HepG2 (cell line): Measurements from ENCODE around the gene WASHC4. TPM values are rescaled to one million over a fixed set of nuclear protein-coding genes. Genes with fewer than 3 reads are reported as not detected.

Source experiments
- ATAC-seq: fragments of 200-7000 bp; cut with Tn5 transposase; 3 replicates; pipeline ENCODE4 v1.9.1; 2020; ENCODE audit warnings: mild to moderate bottlenecking, moderate library complexity
- BruUV-seq: library from RNA; stranded (reverse); fragments of 400-500 nt; replicated peaks from 2 replicates; lab custom pipeline; 2021; lab: Mats Ljungman, UMichigan
- CTCF ChIA-PET: fragments of 300-600 bp; formaldehyde crosslinking; extraction: SDS; loops from one replicate; lab custom pipeline; 2021; ENCODE audit warnings: low total read pairs, inconsistent platforms, low intra/inter-chr PET ratio; lab: Yijun Ruan, JAX
- POLR2A ChIA-PET: fragments of 350-600 bp; sonication (Branson Sonifier 250); formaldehyde crosslinking; loops from one replicate; lab custom pipeline; 2020; ENCODE audit warnings: antibody characterized with exemption, inconsistent platforms; lab: Yijun Ruan, JAX
- DNase-seq: peaks from one replicate; pipeline ENCODE4 v3.0.0-alpha.2; 2015; ENCODE audit warnings: low spot score
- FAIRE-seq: peaks from 3 replicates; lab custom pipeline; 2011; peaks lifted over from hg19 to GRCh38; lab: Jason Lieb, UNC
- H2AFZ ChIP-seq: one replicate; pipeline ENCODE4 v1.6.1; 2011; ENCODE audit warnings: low read length, inconsistent platforms
- H3K27ac ChIP-seq: fragments of 300-600 bp; 3 replicates; pipeline ENCODE4 v1.8.0; 2011; ENCODE audit warnings: mixed run types, mild to moderate bottlenecking, mixed read lengths, low read length, inconsistent platforms; ENCODE audit not compliant: insufficient read depth; ENCODE audit errors: extremely low read length
- H3K27me3 ChIP-seq, 2 experiments: fragments of 200-600 bp in 1 of 2; 2 replicates in 1 of 2; 3 replicates in 1 of 2; pipeline versions ENCODE4 v1.6.0 to v1.8.0; 2011; ENCODE audit warnings: low read length in 2 of 2, mild to moderate bottlenecking in 2 of 2, moderate library complexity in 2 of 2, inconsistent platforms in 1 of 2; ENCODE audit not compliant: insufficient read depth in 2 of 2, control insufficient read depth in 1 of 2
- H3K36me3 ChIP-seq, 2 experiments: fragments of 200-600 bp in 1 of 2; replicated peaks in 1 of 2; 2 replicates in 1 of 2; 3 replicates in 1 of 2; pipeline versions ENCODE4 v1.5.1 to v1.8.0; 2011; ENCODE audit warnings: low read length in 2 of 2, inconsistent platforms in 1 of 2; ENCODE audit not compliant: insufficient read depth in 2 of 2, control insufficient read depth in 1 of 2
- H3K4me1 ChIP-seq: 2 replicates; pipeline ENCODE4 v1.5.1; 2012; ENCODE audit warnings: low read length, inconsistent platforms; ENCODE audit not compliant: insufficient read depth
- H3K4me2 ChIP-seq: 2 replicates; pipeline ENCODE4 v1.6.0; 2011; ENCODE audit warnings: low read depth, low read length, inconsistent platforms
- H3K4me3 ChIP-seq, 3 experiments: fragments of 200-600 bp in 1 of 3; sonication (generic), shearing (Covaris generic) in 1 of 3; replicated peaks in 1 of 3; 2 replicates each; pipeline ENCODE4 v1.5.1; 2011 to 2016; ENCODE audit warnings: low read length in 3 of 3, inconsistent platforms in 2 of 3, low read depth in 2 of 3, mild to moderate bottlenecking in 2 of 3, control low read depth in 1 of 3, mixed read lengths in 1 of 3; ENCODE audit not compliant: insufficient read depth in 1 of 3
- H3K79me2 ChIP-seq: one replicate; pipeline ENCODE4 v1.6.1; 2011; ENCODE audit warnings: low read length, inconsistent platforms; ENCODE audit not compliant: insufficient read depth
- H3K9ac ChIP-seq: 2 replicates; pipeline ENCODE4 v1.6.0; 2011; ENCODE audit warnings: mild to moderate bottlenecking, low read depth, low read length, inconsistent platforms; ENCODE audit not compliant: insufficient read depth
- H3K9me3 ChIP-seq: 2 replicates; pipeline ENCODE4 v1.5.1; 2012; ENCODE audit warnings: mild to moderate bottlenecking, low read length
- H4K20me1 ChIP-seq: 2 replicates; pipeline ENCODE4 v1.6.0; 2011; ENCODE audit warnings: inconsistent platforms, mild to moderate bottlenecking, low read length, moderate library complexity; ENCODE audit not compliant: insufficient read depth
- ATF1 ChIP-seq: IDR thresholded peaks from 2 replicates; pipeline ENCODE4 v1.6.1; 2016; ENCODE audit warnings: mild to moderate bottlenecking, control low read depth
- ATRX ChIP-seq: sonication (generic); formaldehyde crosslinking; IDR thresholded peaks from 2 replicates; pipeline ENCODE4 v1.4.0; 2020; ENCODE audit warnings: missing genetic modification reagents, borderline replicate concordance
- CENPX ChIP-seq: sonication (generic); formaldehyde crosslinking; IDR thresholded peaks from 2 replicates; pipeline ENCODE4 v1.9.0; 2021; ENCODE audit warnings: mild to moderate bottlenecking, missing genetic modification reagents, moderate library complexity
- CHD4 ChIP-seq: fragments of 200-600 bp; sonication (generic); IDR thresholded peaks from 2 replicates; pipeline ENCODE4 v1.7.0; 2017; ENCODE audit warnings: mild to moderate bottlenecking, low read length, borderline replicate concordance
- GFI1 ChIP-seq: sonication (generic); formaldehyde crosslinking; IDR thresholded peaks from 2 replicates; pipeline ENCODE4 v1.5.0; 2020; ENCODE audit warnings: missing genetic modification reagents, mild to moderate bottlenecking, borderline replicate concordance
- KDM4B ChIP-seq: sonication (generic); formaldehyde crosslinking; IDR thresholded peaks from 2 replicates; pipeline ENCODE4 v1.4.0; 2020; ENCODE audit warnings: missing genetic modification reagents
- KLF9 ChIP-seq: IDR thresholded peaks from 2 replicates; pipeline ENCODE4 v1.6.1; 2016; ENCODE audit warnings: low read depth
- POLR2A ChIP-seq, 2 experiments: IDR thresholded peaks; 2 replicates each; pipeline ENCODE4 v1.6.1; 2011; ENCODE audit warnings: low read depth in 2 of 2, low read length in 2 of 2, mild to moderate bottlenecking in 1 of 2, moderate library complexity in 1 of 2; ENCODE audit not compliant: insufficient read depth in 1 of 2
- POLR2AphosphoS5 ChIP-seq: IDR thresholded peaks from 2 replicates; pipeline ENCODE4 v1.6.1; 2012; ENCODE audit warnings: low read depth, low read length
- SAP130 ChIP-seq: IDR thresholded peaks from 2 replicates; pipeline ENCODE4 v1.6.1; 2016; ENCODE audit warnings: low read depth
- SP1 ChIP-seq, 2 experiments: fragments of 450-650 bp in 1 of 2; sonication (generic) in 1 of 2; formaldehyde crosslinking in 1 of 2; IDR thresholded peaks; 2 replicates each; pipeline versions ENCODE4 v1.4.0 to v1.6.1; 2016 to 2020; ENCODE audit warnings: missing genetic modification reagents in 1 of 2
- ZNF329 ChIP-seq: sonication (generic); formaldehyde crosslinking; IDR thresholded peaks from 2 replicates; pipeline ENCODE4 v1.9.0; 2021; ENCODE audit warnings: low read depth, mild to moderate bottlenecking, missing genetic modification reagents
- ZSCAN25 ChIP-seq: sonication (generic); formaldehyde crosslinking; IDR thresholded peaks from 2 replicates; pipeline ENCODE4 v1.8.0; 2022; ENCODE audit warnings: mild to moderate bottlenecking, missing genetic modification reagents
- WGBS: methylation state at CpG from one replicate; pipeline ENCODE4 v1.1.6; 2017; ENCODE audit warnings: low lambda C conversion rate; 5-methylcytosine and 5-hydroxymethylcytosine counted together
- in situ Hi-C: cut with HindIII; loops from 2 replicates; pipeline ENCODE4 v1.10.0; 2017; ENCODE audit warnings: low pct_unique_long_range_greater_than_20kb; ENCODE audit not compliant: extremely low pct_ligation_motif_present
- intact Hi-C: fragments of 100-400 bp; cut with micrococcal nuclease; formaldehyde crosslinking; loops from one replicate; pipeline ENCODE4 v1.10.0; 2022; ENCODE audit not compliant: unreplicated experiment
- polyA plus RNA-seq, 8 experiments: library from polyadenylated mRNA; depleted of rRNA in 3 of 8; stranded (reverse) in 7 of 8; unstranded in 1 of 8; fragments of >200 nt; fragmentation: Illumina TruSeq in 4 of 8; extraction: Trizol in 4 of 8; gene quantifications; 2 replicates each; pipeline versions ENCODE4 v1.2.1 to v1.2.3, GENCODE V29; 2011 to 2016; ENCODE audit warnings: low read depth in 4 of 8, missing spikeins in 1 of 8, mixed read lengths in 1 of 8; ENCODE audit not compliant: insufficient read depth in 1 of 8
- total RNA-seq, 5 experiments: library from RNA; depleted of rRNA; stranded (reverse); fragments of >200 nt; fragmentation: Illumina TruSeq; extraction: Trizol; gene quantifications; 2 replicates each; pipeline ENCODE4 v1.2.3, GENCODE V29; 2016; ENCODE audit warnings: low read depth in 1 of 5
- TF ChIP-seq, protein P1 (sequence below): sonication (generic); formaldehyde crosslinking; IDR thresholded peaks from 2 replicates; pipeline ENCODE4 v1.4.0; 2020; ENCODE audit warnings: mild to moderate bottlenecking, missing genetic modification reagents
- TF ChIP-seq, protein P2 (sequence below): sonication (generic); formaldehyde crosslinking; IDR thresholded peaks from 2 replicates; pipeline ENCODE4 v1.5.1; 2020; ENCODE audit warnings: missing genetic modification reagents, mild to moderate bottlenecking, borderline replicate concordance

The WASHC4 gene
- total and polyA plus RNA-seq, 2 of the 13 experiments (the other 11 are each of a cell fraction or from before 2014, with no cell fraction given): 21.0 to 36.3 TPM

DNA sequence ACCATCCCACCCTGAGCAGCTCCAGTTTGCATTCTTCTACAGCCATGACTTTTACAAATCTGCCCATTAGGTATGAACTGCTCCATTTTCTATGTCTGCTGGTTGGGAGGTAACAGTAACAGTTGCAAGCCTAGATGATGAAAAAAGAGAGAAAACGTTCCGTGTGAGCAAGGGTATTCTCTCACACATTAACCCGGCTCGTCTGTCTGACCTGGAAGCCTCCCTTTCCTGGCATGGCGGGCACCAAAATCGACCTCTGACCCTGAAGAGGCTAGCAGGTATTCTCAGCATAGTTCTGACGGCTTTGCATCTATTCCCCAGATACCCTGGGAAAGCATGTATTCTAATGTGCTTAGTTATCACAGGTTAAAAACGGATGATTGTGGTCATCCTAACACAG is 96.6 kb downstream of the WASHC4 start:
- H3K4me1 ChIP-seq: peaks cover 15% of the 10 kb centered on the region
- H3K27me3 ChIP-seq: no peaks in the 10 kb centered on the region
- intact Hi-C loops: no loop called here
- DNase-seq (no peak), FAIRE-seq (no peak), ATAC-seq (no peak)
- H3K4me2 ChIP-seq: no peak overlapping the region
- no peaks in the 10 kb centered on the region for H3K9me3 ChIP-seq
- H3K9ac ChIP-seq: no peak overlapping the region
- H3K27ac ChIP-seq: no peak overlapping the region
- no peaks in the 10 kb centered on the region for H3K79me2 ChIP-seq
- ChIA-PET POLR2A (no interaction called here), CTCF (no interaction called here)
- H4K20me1 ChIP-seq: no peaks in the 10 kb centered on the region
- BruUV-seq: no TSS peak
- no peak overlapping the region for H2AFZ ChIP-seq
- peaks cover 9 to 37% of the 10 kb centered on the region in 2 experiments; a peak in 4 of 5 replicates for H3K36me3 ChIP-seq
- in situ Hi-C loops: no loop called here
- 85% methylated on average over 8 of the region's 8 CpGs for WGBS
- H3K4me3 ChIP-seq: no peak overlapping the region
- TF ChIP-seq SP1 (IDR thresholded peaks at IDR 0.05) (no peak), SP1 (CRISPR knock-in tag; IDR thresholded peaks at IDR 0.05) (no peak), ATF1 (CRISPR knock-in tag) (no peak), GFI1 (CRISPR knock-in tag) (no peak), POLR2A (IDR thresholded peaks at IDR 0.05; ENCODE audit: insufficient read depth in 1 of 2, low read depth in 2 of 2, low read length in 2 of 2) (no peak), POLR2AphosphoS5 (no peak), KDM4B (CRISPR knock-in tag) (no peak), ATRX (CRISPR knock-in tag) (no peak), ZNF329 (CRISPR knock-in tag) (no peak), ZSCAN25 (CRISPR knock-in tag) (no peak), KLF9 (CRISPR knock-in tag) (no peak), CENPX (no peak), CHD4 (no peak), SAP130 (no peak)
- TF ChIP-seq, protein P1, sequence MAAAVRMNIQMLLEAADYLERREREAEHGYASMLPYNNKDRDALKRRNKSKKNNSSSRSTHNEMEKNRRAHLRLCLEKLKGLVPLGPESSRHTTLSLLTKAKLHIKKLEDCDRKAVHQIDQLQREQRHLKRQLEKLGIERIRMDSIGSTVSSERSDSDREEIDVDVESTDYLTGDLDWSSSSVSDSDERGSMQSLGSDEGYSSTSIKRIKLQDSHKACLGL (CRISPR knock-in tag): no peak
- TF ChIP-seq, protein P2, sequence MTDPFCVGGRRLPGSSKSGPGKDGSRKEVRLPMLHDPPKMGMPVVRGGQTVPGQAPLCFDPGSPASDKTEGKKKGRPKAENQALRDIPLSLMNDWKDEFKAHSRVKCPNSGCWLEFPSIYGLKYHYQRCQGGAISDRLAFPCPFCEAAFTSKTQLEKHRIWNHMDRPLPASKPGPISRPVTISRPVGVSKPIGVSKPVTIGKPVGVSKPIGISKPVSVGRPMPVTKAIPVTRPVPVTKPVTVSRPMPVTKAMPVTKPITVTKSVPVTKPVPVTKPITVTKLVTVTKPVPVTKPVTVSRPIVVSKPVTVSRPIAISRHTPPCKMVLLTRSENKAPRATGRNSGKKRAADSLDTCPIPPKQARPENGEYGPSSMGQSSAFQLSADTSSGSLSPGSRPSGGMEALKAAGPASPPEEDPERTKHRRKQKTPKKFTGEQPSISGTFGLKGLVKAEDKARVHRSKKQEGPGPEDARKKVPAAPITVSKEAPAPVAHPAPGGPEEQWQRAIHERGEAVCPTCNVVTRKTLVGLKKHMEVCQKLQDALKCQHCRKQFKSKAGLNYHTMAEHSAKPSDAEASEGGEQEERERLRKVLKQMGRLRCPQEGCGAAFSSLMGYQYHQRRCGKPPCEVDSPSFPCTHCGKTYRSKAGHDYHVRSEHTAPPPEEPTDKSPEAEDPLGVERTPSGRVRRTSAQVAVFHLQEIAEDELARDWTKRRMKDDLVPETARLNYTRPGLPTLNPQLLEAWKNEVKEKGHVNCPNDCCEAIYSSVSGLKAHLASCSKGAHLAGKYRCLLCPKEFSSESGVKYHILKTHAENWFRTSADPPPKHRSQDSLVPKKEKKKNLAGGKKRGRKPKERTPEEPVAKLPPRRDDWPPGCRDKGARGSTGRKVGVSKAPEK (CRISPR knock-in tag): no peak
